Testis (tissue), 2 donors: ENCODE results near the gene ZFYVE21.

Experiments
- POLR2A ChIP-seq: fragments of 450-650 bp; IDR thresholded peaks from one replicate; pipeline ENCODE4 v1.6.1; 2017; ENCODE audit warnings: antibody characterized with exemption, mild to moderate bottlenecking, moderate library complexity
- TF ChIP-seq, protein P1 (sequence below), 3 experiments: fragments of 450-650 bp in 2 of 3; fragments of 200-600 bp in 1 of 3; sonication (generic) in 1 of 3; IDR thresholded peaks; one replicate each; pipeline ENCODE4 v1.5.1; 2016 to 2019; ENCODE audit warnings: antibody characterized with exemption in 3 of 3, mild to moderate bottlenecking in 2 of 3, moderate library complexity in 1 of 3

DNA sequence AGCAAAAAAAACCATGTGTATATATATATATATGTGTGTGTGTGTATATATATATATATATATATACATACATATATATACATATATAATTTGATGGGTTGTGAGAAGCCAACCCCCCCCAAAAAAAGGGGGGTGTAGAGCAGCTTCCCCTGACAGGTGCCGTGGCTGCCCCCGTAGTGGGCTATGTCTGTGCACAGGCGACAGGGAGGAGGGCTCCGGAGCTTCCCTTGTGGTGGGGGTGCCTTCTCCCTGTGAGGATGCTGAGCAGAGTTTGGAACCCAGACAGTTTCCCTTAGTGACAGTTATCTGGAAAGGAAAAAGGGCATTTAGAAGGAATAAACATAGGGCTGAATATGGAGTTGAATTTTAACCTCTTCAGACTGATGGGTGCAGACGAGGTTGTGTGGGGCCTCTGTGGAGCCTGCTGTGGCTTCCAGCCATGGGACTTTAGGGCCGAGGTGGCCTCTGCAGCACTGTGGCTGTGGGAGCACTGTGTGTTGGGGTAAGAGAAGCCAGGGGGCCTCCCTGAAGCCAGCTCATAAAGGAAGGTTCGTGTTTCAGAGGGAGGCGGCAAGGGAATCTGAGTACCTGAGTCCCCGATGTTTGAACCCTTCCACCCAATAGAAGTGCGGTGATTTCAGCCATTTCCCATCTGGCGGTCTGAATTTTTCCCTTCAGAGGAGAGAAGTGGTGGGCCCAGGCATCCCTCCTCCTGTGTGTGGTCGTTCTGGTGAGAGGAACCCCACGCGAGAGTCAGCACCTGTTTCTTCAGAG lies 20.1 kb upstream of the ZFYVE21 start:
- TF ChIP-seq, protein P1, sequence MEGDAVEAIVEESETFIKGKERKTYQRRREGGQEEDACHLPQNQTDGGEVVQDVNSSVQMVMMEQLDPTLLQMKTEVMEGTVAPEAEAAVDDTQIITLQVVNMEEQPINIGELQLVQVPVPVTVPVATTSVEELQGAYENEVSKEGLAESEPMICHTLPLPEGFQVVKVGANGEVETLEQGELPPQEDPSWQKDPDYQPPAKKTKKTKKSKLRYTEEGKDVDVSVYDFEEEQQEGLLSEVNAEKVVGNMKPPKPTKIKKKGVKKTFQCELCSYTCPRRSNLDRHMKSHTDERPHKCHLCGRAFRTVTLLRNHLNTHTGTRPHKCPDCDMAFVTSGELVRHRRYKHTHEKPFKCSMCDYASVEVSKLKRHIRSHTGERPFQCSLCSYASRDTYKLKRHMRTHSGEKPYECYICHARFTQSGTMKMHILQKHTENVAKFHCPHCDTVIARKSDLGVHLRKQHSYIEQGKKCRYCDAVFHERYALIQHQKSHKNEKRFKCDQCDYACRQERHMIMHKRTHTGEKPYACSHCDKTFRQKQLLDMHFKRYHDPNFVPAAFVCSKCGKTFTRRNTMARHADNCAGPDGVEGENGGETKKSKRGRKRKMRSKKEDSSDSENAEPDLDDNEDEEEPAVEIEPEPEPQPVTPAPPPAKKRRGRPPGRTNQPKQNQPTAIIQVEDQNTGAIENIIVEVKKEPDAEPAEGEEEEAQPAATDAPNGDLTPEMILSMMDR (IDR thresholded peaks at IDR 0.05), result no peak
- no peak for TF ChIP-seq POLR2A
